ENCODE measurements around the gene RPL19. TPM values are rescaled to one million over a fixed set of nuclear protein-coding genes. Genes with fewer than 3 reads are reported as not detected.

Gene RPL19
- total and polyA plus RNA-seq, 4 donors = 475 to 999 (median 749) TPM

- H3K27me3 ChIP-seq (ENCODE audit: control insufficient read depth in 4 of 4, insufficient read depth in 4 of 4, low read length in 3 of 4) = peaks cover 0 to 8% (median 6%) of the 10 kb centered on the region in 4 donors
- no peak overlapping the region for H3K27ac ChIP-seq (ENCODE audit: low read depth in 1 of 2, low read length in 2 of 2)
- no peaks in the 10 kb centered on the region for H3K36me3 ChIP-seq (ENCODE audit: control insufficient read depth in 4 of 4, insufficient read depth in 3 of 4, low read depth in 1 of 4, low read length in 3 of 4)
- WGBS = 23% methylated on average over 33 of the region's 33 CpGs
- H3K9ac ChIP-seq (ENCODE audit: low read depth in 1 of 2, low read length in 2 of 2) = no peak overlapping the region
- H3K9me3 ChIP-seq (ENCODE audit: control insufficient read depth in 4 of 4, low read length in 3 of 4) = no peaks in the 10 kb centered on the region
- no peak overlapping the region for H3K4me3 ChIP-seq (ENCODE audit: low read depth in 1 of 3, low read length in 3 of 3)
- no peak for TF ChIP-seq REST (IDR thresholded peaks at IDR 0.05)
- no peak for TF ChIP-seq HNF4G (IDR thresholded peaks at IDR 0.05)
- TF ChIP-seq SP1 (IDR thresholded peaks at IDR 0.05) = no peak
- TF ChIP-seq YY1 (IDR thresholded peaks at IDR 0.05) = no peak
- TF ChIP-seq MAX (IDR thresholded peaks at IDR 0.05) = no peak
- no peak for TF ChIP-seq RXRA (IDR thresholded peaks at IDR 0.05)
- TF ChIP-seq ATF3 (IDR thresholded peaks at IDR 0.05) = no peak
- TF ChIP-seq RAD21 (IDR thresholded peaks at IDR 0.05) = no peak
- TF ChIP-seq GABPA (IDR thresholded peaks at IDR 0.05 in 1 of 2, conservative IDR thresholded peaks at IDR 0.05 in 1 of 2) = no peak
- TF ChIP-seq HNF4A (conservative IDR thresholded peaks at IDR 0.05) = no peak
- no peak for TF ChIP-seq NR2F2 (IDR thresholded peaks at IDR 0.05)
- peaks cover 0 to 15% (median 6%) of the 10 kb centered on the region in 4 donors for H3K4me1 ChIP-seq (ENCODE audit: control insufficient read depth in 4 of 4, insufficient read depth in 4 of 4, low read length in 3 of 4)
- DNase-seq (ENCODE audit: low spot score) = no peak
These were observed 24.1 kb downstream of the RPL19 start for GRCh38 chr17:39223907-39224777.

- TF ChIP-seq SP1 (IDR thresholded peaks at IDR 0.05) (no peak), GABPA (IDR thresholded peaks at IDR 0.05 in 1 of 2, conservative IDR thresholded peaks at IDR 0.05 in 1 of 2) (no peak), MAX (IDR thresholded peaks at IDR 0.05) (no peak), TAF1 (conservative IDR thresholded peaks at IDR 0.05) (no peak), YY1 (IDR thresholded peaks at IDR 0.05) (no peak), ATF3 (IDR thresholded peaks at IDR 0.05) (no peak), FOXA1 (IDR thresholded peaks at IDR 0.05) (no peak), RAD21 (IDR thresholded peaks at IDR 0.05) (no peak), CTCF (IDR thresholded peaks at IDR 0.05; ENCODE audit: low read depth, low read length, missing input control) (no peak), NR2F2 (IDR thresholded peaks at IDR 0.05) (no peak), EGR1 (IDR thresholded peaks at IDR 0.05; ENCODE audit: low read depth in 2 of 2) (no peak), ZBTB33 (IDR thresholded peaks at IDR 0.05) (no peak), RXRA (IDR thresholded peaks at IDR 0.05) (no peak), FOXA2 (IDR thresholded peaks at IDR 0.05) (no peak)
- Histone ChIP-seq H3K4me1 (ENCODE audit: control insufficient read depth in 4 of 4, insufficient read depth in 4 of 4, low read length in 3 of 4) (peaks cover 0 to 15% (median 6%) of the 10 kb centered on the region in 4 donors), H3K4me3 (ENCODE audit: low read depth in 1 of 3, low read length in 3 of 3) (peak overlapping the region in 1 of 3 donors; percentile 39), H3K36me3 (ENCODE audit: control insufficient read depth in 4 of 4, insufficient read depth in 3 of 4, low read depth in 1 of 4, low read length in 3 of 4) (no peaks in the 10 kb centered on the region), H3K27me3 (ENCODE audit: control insufficient read depth in 4 of 4, insufficient read depth in 4 of 4, low read length in 3 of 4) (peaks cover 0 to 8% (median 6%) of the 10 kb centered on the region in 4 donors), H3K27ac (ENCODE audit: low read depth in 1 of 2, low read length in 2 of 2) (no peak overlapping the region), H3K9me3 (ENCODE audit: control insufficient read depth in 4 of 4, low read length in 3 of 4) (no peaks in the 10 kb centered on the region), H3K9ac (ENCODE audit: low read depth in 1 of 2, low read length in 2 of 2) (no peak overlapping the region)
- WGBS = 4% methylated on average over 68 of the region's 68 CpGs
- DNase-seq (ENCODE audit: low spot score) = no peak
These were observed 24.8 kb downstream of the RPL19 start for GRCh38 chr17:39224778-39225307.

Data from liver (tissue), 9 donors.